Liver (tissue), 9 donors: ENCODE results near the gene MYL6. TPM values are rescaled to one million over a fixed set of nuclear protein-coding genes. Genes with fewer than 3 reads are reported as not detected.
A peak's percentile ranks its signal among the peaks of the same experiment; 100 is the strongest.
"Not testable (repeated sequence)": the region's sequence is repeated elsewhere in the genome, so short reads cannot be mapped to it uniquely, and the experiment has no call there.

Experiments used
- DNase-seq: peaks from one replicate; pipeline ENCODE4 v3.0.0-alpha.2; 2017; ENCODE audit warnings: low spot score
- H3K27ac ChIP-seq, 2 donors: one replicate each; pipeline ENCODE4 v1.7.0; 2013; ENCODE audit warnings: inconsistent platforms in 2 of 2, low read length in 2 of 2, control low read depth in 1 of 2, low read depth in 1 of 2, mild to moderate bottlenecking in 1 of 2
- H3K27me3 ChIP-seq, 4 donors: one replicate each; pipeline versions ENCODE4 v1.6.1 to v1.7.0; 2013; ENCODE audit warnings: low read length in 3 of 4, inconsistent platforms in 1 of 4, mild to moderate bottlenecking in 1 of 4, moderate library complexity in 1 of 4; ENCODE audit not compliant: control insufficient read depth in 4 of 4, insufficient read depth in 4 of 4
- H3K36me3 ChIP-seq, 4 donors: one replicate each; pipeline versions ENCODE4 v1.6.1 to v1.7.0; 2013; ENCODE audit warnings: low read length in 3 of 4, mild to moderate bottlenecking in 3 of 4, low read depth in 1 of 4, moderate library complexity in 1 of 4; ENCODE audit not compliant: control insufficient read depth in 4 of 4, insufficient read depth in 3 of 4
- H3K4me1 ChIP-seq, 4 donors: one replicate each; pipeline versions ENCODE4 v1.6.1 to v1.7.0; 2013; ENCODE audit warnings: low read length in 3 of 4, mild to moderate bottlenecking in 3 of 4, moderate library complexity in 1 of 4; ENCODE audit not compliant: control insufficient read depth in 4 of 4, insufficient read depth in 4 of 4
- H3K4me3 ChIP-seq, 3 donors: one replicate each; pipeline versions ENCODE4 v1.6.1 to v1.7.0; 2013; ENCODE audit warnings: low read length in 3 of 3, control low read depth in 1 of 3, low read depth in 1 of 3, mild to moderate bottlenecking in 1 of 3
- H3K9ac ChIP-seq, 2 donors: one replicate each; pipeline ENCODE4 v1.7.0; 2013; ENCODE audit warnings: low read length in 2 of 2, mild to moderate bottlenecking in 2 of 2, moderate library complexity in 2 of 2, control low read depth in 1 of 2, low read depth in 1 of 2
- H3K9me3 ChIP-seq, 4 donors: one replicate each; pipeline versions ENCODE4 v1.6.1 to v1.7.0; 2013; ENCODE audit warnings: low read length in 3 of 4; ENCODE audit not compliant: control insufficient read depth in 4 of 4
- CTCF ChIP-seq: fragments of 150-350 bp; IDR thresholded peaks from 2 replicates; pipeline ENCODE4 v1.5.1; 2017; ENCODE audit warnings: improper control_type of control experiment, low read depth, low read length; ENCODE audit not compliant: missing input control
- EGR1 ChIP-seq, 2 donors: IDR thresholded peaks; 2 replicates each; pipeline ENCODE4 v1.6.1; 2016 to 2018; ENCODE audit warnings: antibody characterized with exemption in 2 of 2, low read depth in 2 of 2
- FOXA1 ChIP-seq: IDR thresholded peaks from 2 replicates; pipeline ENCODE4 v1.6.1; 2016; ENCODE audit warnings: antibody characterized with exemption
- FOXA2 ChIP-seq: IDR thresholded peaks from 2 replicates; pipeline ENCODE4 v1.6.1; 2016; ENCODE audit warnings: antibody characterized with exemption
- GABPA ChIP-seq, 2 donors: IDR thresholded peaks in 1 of 2; conservative IDR thresholded peaks in 1 of 2; 2 replicates each; pipeline ENCODE4 v1.6.1; 2016; ENCODE audit warnings: antibody characterized with exemption in 2 of 2, mild to moderate bottlenecking in 1 of 2, moderate library complexity in 1 of 2
- HNF4A ChIP-seq, 2 donors: conservative IDR thresholded peaks; 2 replicates each; pipeline ENCODE4 v1.6.1; 2016; ENCODE audit warnings: antibody characterized with exemption in 2 of 2, mild to moderate bottlenecking in 2 of 2
- HNF4G ChIP-seq: IDR thresholded peaks from 2 replicates; pipeline ENCODE4 v1.6.1; 2016; ENCODE audit warnings: antibody characterized with exemption
- JUND ChIP-seq, 2 donors: IDR thresholded peaks; 2 replicates each; pipeline ENCODE4 v1.6.1; 2016; ENCODE audit warnings: antibody characterized with exemption in 2 of 2
- NR2F2 ChIP-seq: IDR thresholded peaks from 2 replicates; pipeline ENCODE4 v1.6.1; 2016; ENCODE audit warnings: antibody characterized with exemption
- RAD21 ChIP-seq, 2 donors: IDR thresholded peaks; 2 replicates each; pipeline ENCODE4 v1.6.1; 2016; ENCODE audit warnings: antibody characterized with exemption in 2 of 2, mild to moderate bottlenecking in 2 of 2
- REST ChIP-seq: IDR thresholded peaks from 2 replicates; pipeline ENCODE4 v1.6.1; 2016; ENCODE audit warnings: antibody characterized with exemption, mild to moderate bottlenecking
- RXRA ChIP-seq, 2 donors: IDR thresholded peaks; 2 replicates each; pipeline ENCODE4 v1.6.1; 2017 to 2018; ENCODE audit warnings: antibody characterized with exemption in 2 of 2, mild to moderate bottlenecking in 1 of 2
- SP1 ChIP-seq: IDR thresholded peaks from 2 replicates; pipeline ENCODE4 v1.6.1; 2018; ENCODE audit warnings: antibody characterized with exemption, mild to moderate bottlenecking
- TAF1 ChIP-seq: conservative IDR thresholded peaks from 2 replicates; pipeline ENCODE4 v1.6.1; 2016; ENCODE audit warnings: antibody characterized with exemption, mild to moderate bottlenecking
- YY1 ChIP-seq: IDR thresholded peaks from 2 replicates; pipeline ENCODE4 v1.6.1; 2016; ENCODE audit warnings: antibody characterized with exemption, mild to moderate bottlenecking
- ZBTB33 ChIP-seq: IDR thresholded peaks from 2 replicates; pipeline ENCODE4 v1.6.1; 2016; ENCODE audit warnings: antibody characterized with exemption
- WGBS: extraction: QIAGEN DNeasy Blood & Tissue Kit; methylation state at CpG from one replicate; pipeline ENCODE4 v1.1.7; 2013; 5-methylcytosine and 5-hydroxymethylcytosine counted together
- polyA plus RNA-seq, 2 donors: library from polyadenylated mRNA; stranded (reverse) in 1 of 2; unstranded in 1 of 2; fragments of 200-250 nt in 1 of 2; fragments of >200 nt in 1 of 2; fragmentation: Nextera tagmentation in 1 of 2; extraction: Ambion mirVana in 1 of 2; gene quantifications; one replicate each; pipeline versions ENCODE4 v1.2.1 to v1.2.3, GENCODE V29; 2013 to 2015
- total RNA-seq, 2 donors: library from RNA; depleted of rRNA; stranded (reverse); fragments of >200 nt; gene quantifications; one replicate each; pipeline ENCODE4 v1.2.3, GENCODE V29; 2014
- TF ChIP-seq, protein P1 (sequence below): IDR thresholded peaks from 2 replicates; pipeline ENCODE4 v1.6.1; 2016; ENCODE audit warnings: antibody characterized with exemption
- TF ChIP-seq, protein P2 (sequence below): IDR thresholded peaks from 2 replicates; pipeline ENCODE4 v1.6.1; 2016; ENCODE audit warnings: antibody characterized with exemption
- donor health status: healthy.
- donor health status: healthy.
- donor health status: healthy.
- donor health status: healthy.
- donor health status: healthy.

MYL6 gene
- total and polyA plus RNA-seq, 4 donors, result 298 to 975 (median 624) TPM

- H3K27me3 ChIP-seq, result no peaks in the 10 kb centered on the region
- H3K9ac ChIP-seq, result no peak overlapping the region
- no peaks in the 10 kb centered on the region for H3K36me3 ChIP-seq
- WGBS, result 52% methylated on average over 1 of the region's 1 CpG
- H3K9me3 ChIP-seq, result no peaks in the 10 kb centered on the region
- H3K4me1 ChIP-seq, result peaks cover 0 to 15% (median 10%) of the 10 kb centered on the region in 4 donors
- no peak overlapping the region for H3K27ac ChIP-seq
- no peak overlapping the region for H3K4me3 ChIP-seq
- TF ChIP-seq TAF1 (peak; percentile 38), RAD21 (IDR thresholded peaks at IDR 0.05) (peak; percentile 95 to 96), REST (no peak), CTCF (peak; percentile 92), FOXA1 (no peak), ZBTB33 (no peak), FOXA2 (no peak), HNF4G (no peak), NR2F2 (no peak), RXRA (IDR thresholded peaks at IDR 0.05) (no peak), SP1 (no peak), JUND (IDR thresholded peaks at IDR 0.05) (no peak), HNF4A (conservative IDR thresholded peaks at IDR 0.05) (no peak), GABPA (IDR thresholded peaks at IDR 0.05 in 1 of 2, conservative IDR thresholded peaks at IDR 0.05 in 1 of 2) (peak in 1 of 2 donors; percentile 10), YY1 (peak; percentile 97), EGR1 (IDR thresholded peaks at IDR 0.05; ENCODE audit: low read depth in 2 of 2) (no peak)
- TF ChIP-seq, protein P1, sequence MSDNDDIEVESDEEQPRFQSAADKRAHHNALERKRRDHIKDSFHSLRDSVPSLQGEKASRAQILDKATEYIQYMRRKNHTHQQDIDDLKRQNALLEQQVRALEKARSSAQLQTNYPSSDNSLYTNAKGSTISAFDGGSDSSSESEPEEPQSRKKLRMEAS, result no peak
- TF ChIP-seq, protein P2, sequence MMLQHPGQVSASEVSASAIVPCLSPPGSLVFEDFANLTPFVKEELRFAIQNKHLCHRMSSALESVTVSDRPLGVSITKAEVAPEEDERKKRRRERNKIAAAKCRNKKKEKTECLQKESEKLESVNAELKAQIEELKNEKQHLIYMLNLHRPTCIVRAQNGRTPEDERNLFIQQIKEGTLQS, result no peak
- peak; percentile 78 for DNase-seq
Measured at GRCh38 chr12:56193025-56193578, 34.9 kb downstream of the MYL6 start.

DNA sequence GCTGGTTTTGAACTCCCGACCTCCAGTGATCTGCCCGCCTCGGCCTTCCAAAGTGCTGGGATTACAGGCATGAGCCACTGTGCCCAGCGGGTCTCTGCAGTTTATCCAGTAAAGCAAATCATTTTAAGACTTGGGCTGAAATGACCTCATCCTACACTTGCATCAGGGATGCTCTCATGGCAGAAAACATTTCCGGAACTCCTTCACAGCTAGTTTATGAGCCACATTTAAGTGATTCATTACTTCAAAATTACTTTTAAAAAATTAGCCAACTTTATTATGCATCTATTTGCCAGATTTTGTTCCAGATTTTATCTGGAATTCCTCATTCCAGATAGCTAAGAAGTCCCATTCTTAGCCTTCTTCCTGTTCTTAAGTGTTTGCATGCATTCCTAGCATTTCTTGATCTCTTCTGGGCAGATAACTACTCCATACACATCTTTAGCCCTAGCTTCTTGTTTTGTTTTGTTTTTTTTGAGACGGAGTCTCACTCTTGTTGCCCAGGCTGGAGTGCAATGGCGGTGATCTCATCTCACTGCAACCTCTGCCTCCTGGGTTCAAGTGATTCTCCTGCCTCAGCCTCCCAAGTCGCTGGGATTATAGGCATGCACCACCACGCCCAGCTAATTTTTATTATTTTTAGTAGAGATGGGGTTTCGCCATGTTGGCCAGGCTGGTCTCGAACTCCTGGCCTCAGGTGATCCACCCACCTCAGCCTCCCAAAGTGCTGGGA is 38.8 kb downstream of the MYL6 start:
- H3K27me3 ChIP-seq, H3K36me3 ChIP-seq, H3K4me1 ChIP-seq, DNase-seq, H3K27ac ChIP-seq, H3K9ac ChIP-seq, H3K9me3 ChIP-seq, H3K4me3 ChIP-seq: not testable (repeated sequence)
- 80% methylated on average over 11 of the region's 11 CpGs for WGBS
